A549 treated with RU486 at 1 μM for 4 hours (cell line): ENCODE data around the gene IL1R1. TPM values are rescaled to one million over a fixed set of nuclear protein-coding genes. Genes with fewer than 3 reads are reported as not detected.

ENCODE experiments used
- total RNA-seq: library from RNA; stranded (reverse); fragments of 200-300 nt; extraction: Qiagen RNA extraction; gene quantifications from 5 replicates; pipeline ENCODE4 v1.2.3, GENCODE V29; 2022; ENCODE audit warnings: low read depth

The IL1R1 gene, protein sequence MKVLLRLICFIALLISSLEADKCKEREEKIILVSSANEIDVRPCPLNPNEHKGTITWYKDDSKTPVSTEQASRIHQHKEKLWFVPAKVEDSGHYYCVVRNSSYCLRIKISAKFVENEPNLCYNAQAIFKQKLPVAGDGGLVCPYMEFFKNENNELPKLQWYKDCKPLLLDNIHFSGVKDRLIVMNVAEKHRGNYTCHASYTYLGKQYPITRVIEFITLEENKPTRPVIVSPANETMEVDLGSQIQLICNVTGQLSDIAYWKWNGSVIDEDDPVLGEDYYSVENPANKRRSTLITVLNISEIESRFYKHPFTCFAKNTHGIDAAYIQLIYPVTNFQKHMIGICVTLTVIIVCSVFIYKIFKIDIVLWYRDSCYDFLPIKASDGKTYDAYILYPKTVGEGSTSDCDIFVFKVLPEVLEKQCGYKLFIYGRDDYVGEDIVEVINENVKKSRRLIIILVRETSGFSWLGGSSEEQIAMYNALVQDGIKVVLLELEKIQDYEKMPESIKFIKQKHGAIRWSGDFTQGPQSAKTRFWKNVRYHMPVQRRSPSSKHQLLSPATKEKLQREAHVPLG
- 16.2 to 31.6 TPM (median 26.8 TPM) in 5 replicates for total RNA-seq

DNA sequence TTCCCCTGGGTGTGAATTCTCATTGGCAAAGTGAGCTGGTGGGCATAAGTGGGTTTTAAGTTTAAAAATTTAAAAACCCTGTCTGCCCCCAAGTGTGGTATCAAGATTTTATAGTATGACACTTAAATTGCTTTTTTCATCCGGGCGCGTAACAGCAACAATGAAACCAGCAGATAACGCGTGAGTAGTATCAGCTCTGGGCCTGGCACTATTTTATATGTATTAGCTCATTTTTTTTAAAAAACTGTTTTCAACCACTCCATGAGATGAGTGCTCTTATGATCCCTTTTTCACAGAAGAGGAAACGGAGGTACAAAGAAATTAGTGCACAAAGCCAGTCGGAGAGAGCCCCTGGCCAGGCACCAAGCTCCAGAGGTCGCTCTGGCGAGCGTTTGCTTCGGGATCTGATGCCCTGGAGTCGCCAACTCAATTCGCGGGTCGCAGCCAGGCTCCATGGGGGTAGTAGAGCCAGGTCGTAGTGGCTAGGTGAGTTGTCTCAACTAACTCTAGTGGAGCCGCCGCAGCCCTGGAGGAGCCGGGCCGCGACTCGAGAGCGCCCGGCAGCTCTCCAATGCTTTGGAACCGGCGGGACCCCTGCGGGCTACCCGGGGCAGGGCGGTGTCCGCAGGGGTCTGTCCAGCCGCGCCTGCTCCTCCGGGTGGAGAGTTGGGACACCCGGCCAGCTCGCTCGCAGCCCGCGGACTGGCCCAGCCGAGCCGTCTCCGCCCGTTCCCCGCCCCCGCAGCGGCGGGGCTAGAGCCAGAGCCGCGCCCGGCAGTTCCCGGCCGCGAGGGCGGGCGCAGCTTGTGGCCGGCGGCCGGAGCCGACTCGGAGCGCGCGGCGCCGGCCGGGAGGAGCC lies at the start of gene IL1R1:
IL1R1 (plus strand) TSS at position 777 of the 859 bp plus-strand sequence. CDS start 14,979 bp downstream, outside the sequence.

GRCh38 chr2:102186791-102187495 lies 44.4 kb downstream of the IL1R1 start, which contains the start of gene IL1RL2:
Gene IL1RL2 (plus strand): TSS chr2:102187023. CDS start chr2:102187868, 845 bp downstream.

Other genes starting within 250 kb of the IL1R1 start
- 0.42 to 1.1 TPM (median 0.57 TPM) in 5 replicates for gene IL1R2, start 150.8 kb upstream of the IL1R1 start, total RNA-seq
- 0.05 TPM in 1 of 5 replicates, not detected in the others for gene IL1RL2, start 44.3 kb downstream of the IL1R1 start, total RNA-seq
- gene IL1RL1, start 168.8 kb downstream of the IL1R1 start, total RNA-seq: 0.90 to 1.2 TPM (median 1.0 TPM) in 5 replicates
- 0.48 to 1.3 TPM (median 1.1 TPM) in 5 replicates for gene IL18R1, start 213.1 kb downstream of the IL1R1 start, total RNA-seq